Activated CD8-positive, alpha-beta memory T cell treated with anti-CD3 and anti-CD28 coated beads, Interleukin-2, amount 50 U/mL, for 24 hours (primary cell): Measurements from ENCODE around the gene ELOB.

Experiments
- DNase-seq: peaks from one replicate; pipeline ENCODE4 v3.0.0-alpha.2; 2020; ENCODE audit errors: extremely low read depth

The ELOB gene

DNA sequence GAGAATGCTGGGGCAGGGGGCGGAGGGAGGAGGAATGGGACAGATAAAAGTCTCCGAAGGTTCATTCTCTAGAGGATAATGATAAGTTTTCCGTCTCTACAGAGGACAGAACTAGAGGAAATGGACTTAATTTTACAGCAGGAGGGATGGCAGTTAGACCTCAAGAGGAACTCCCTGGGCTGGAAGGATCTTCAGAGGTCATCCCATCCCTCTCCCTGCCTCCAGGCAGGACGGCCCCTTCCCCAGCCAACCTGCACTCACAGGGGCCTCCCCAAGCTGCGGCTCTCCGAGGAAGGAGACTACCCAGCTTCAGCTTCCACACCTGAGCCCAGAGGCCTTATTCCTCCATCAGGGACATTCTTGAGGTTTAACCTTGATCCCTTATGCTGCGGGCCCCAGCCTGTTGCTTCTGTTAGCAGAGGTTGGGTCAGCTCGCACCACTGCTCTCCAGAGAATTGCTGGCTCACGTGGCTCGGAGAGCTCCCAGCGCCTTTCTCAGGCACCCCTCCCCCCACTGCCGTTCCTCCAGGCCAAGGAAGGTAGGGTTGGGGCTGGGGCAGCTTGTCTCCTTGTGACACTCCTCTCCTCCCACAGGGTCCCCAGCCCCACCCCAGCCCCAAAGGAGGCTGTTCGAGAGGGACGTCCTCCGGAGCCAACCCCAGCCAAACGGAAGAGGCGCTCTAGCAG is 8.5 kb downstream of the ELOB start:
- no peak for DNase-seq

DNA sequence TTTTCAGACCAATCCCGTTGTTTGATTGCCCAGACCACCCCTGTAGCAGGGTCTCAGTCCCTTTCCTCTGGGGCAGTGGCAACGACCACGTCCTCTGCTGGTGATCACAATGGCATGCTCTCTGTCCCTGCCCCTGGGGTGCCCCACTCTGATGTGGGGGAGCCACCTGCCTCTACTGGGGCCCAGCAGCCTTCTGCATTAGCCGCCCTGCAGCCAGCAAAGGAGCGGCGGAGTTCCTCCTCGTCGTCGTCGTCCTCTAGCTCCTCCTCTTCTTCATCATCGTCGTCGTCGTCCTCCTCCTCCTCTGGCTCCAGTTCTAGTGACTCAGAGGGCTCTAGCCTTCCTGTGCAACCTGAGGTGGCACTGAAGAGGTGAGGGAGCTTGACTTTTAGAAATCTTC is 9.2 kb downstream of the ELOB start:
- no peak for DNase-seq

DNA sequence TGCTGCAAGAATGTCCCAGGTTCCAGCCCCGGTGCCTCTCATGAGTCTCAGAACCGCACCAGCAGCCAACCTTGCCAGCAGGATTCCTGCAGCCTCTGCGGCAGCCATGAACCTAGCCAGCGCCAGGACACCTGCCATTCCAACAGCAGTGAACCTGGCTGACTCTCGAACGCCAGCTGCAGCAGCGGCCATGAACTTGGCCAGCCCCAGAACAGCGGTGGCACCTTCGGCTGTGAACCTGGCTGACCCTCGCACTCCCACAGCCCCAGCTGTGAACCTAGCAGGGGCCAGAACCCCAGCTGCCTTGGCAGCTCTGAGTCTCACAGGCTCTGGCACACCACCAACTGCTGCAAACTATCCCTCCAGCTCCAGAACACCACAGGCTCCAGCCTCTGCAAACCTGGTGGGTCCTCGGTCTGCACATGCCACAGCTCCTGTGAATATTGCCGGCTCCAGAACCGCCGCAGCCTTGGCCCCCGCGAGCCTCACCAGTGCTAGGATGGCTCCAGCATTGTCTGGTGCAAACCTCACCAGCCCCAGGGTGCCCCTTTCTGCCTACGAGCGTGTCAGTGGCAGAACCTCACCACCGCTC is 9.8 kb downstream of the ELOB start:
- DNase-seq, result no peak

DNA sequence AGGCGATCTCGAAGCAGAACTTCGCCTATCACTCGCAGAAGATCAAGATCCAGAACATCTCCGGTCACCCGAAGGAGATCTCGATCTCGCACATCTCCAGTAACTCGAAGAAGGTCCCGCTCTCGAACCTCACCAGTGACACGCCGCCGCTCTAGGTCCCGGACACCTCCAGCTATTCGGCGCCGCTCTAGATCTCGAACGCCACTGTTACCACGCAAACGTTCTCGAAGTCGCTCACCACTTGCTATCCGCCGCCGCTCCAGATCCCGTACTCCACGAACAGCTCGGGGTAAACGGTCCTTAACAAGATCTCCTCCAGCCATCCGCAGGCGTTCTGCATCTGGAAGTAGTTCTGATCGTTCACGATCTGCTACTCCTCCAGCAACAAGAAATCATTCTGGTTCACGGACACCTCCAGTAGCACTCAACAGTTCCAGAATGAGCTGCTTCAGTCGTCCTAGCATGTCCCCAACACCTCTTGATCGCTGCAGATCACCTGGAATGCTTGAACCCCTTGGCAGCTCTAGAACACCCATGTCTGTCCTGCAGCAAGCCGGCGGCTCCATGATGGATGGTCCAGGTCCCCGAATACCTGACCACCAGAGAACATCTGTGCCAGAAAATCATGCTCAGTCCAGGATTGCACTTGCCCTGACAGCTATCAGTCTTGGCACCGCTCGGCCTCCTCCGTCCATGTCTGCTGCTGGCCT is 10.5 kb downstream of the ELOB start:
- no peak for DNase-seq

DNA sequence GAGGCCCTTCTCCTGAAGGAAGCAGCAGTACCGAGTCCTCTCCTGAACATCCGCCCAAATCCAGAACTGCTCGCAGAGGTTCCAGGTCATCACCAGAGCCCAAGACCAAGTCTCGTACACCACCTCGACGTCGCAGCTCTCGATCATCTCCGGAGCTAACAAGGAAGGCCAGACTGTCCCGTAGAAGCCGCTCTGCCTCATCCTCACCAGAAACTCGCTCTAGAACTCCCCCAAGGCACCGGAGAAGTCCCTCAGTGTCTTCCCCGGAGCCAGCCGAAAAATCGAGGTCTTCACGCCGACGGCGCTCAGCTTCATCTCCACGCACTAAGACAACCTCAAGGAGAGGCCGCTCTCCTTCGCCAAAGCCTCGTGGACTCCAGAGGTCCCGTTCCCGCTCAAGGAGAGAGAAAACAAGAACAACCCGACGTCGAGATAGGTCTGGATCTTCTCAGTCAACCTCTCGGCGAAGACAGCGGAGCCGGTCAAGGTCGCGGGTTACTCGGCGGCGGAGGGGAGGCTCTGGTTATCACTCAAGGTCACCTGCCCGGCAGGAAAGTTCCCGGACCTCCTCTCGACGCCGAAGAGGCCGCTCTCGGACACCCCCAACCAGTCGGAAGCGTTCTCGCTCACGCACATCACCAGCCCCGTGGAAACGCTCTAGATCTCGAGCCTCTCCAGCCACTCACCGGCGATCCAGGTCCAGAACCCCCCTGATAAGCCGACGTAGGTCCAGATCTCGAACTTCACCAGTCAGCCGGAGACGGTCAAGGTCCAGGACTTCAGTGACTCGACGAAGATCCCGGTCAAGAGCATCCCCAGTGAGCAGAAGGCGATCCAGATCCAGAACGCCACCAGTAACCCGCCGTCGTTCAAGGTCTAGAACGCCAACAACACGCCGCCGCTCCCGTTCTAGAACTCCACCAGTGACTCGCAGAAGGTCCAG is 11.3 kb downstream of the ELOB start:
- no peak for DNase-seq

DNA sequence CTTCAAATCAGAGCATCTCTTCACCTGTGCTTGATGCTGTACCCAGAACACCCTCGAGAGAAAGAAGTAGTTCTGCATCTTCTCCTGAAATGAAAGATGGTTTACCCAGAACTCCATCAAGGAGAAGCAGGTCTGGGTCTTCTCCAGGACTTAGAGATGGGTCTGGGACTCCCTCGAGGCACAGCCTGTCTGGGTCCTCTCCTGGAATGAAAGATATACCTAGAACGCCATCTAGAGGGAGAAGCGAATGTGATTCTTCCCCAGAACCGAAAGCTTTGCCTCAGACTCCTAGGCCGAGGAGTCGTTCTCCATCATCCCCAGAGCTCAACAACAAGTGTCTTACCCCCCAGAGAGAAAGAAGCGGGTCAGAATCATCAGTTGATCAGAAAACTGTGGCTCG is 12.4 kb downstream of the ELOB start:
- DNase-seq, result no peak

DNA sequence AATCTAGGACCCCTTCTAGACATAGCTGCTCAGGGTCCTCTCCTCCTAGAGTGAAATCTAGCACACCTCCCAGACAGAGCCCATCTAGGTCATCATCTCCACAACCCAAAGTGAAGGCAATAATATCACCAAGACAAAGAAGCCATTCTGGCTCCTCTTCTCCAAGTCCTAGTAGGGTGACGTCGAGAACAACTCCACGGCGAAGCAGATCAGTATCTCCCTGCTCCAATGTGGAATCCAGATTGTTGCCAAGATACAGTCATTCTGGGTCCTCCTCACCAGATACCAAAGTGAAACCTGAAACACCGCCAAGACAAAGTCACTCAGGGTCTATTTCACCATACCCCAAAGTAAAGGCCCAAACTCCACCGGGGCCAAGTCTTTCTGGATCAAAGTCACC is 13.9 kb downstream of the ELOB start:
- DNase-seq, result no peak

DNA sequence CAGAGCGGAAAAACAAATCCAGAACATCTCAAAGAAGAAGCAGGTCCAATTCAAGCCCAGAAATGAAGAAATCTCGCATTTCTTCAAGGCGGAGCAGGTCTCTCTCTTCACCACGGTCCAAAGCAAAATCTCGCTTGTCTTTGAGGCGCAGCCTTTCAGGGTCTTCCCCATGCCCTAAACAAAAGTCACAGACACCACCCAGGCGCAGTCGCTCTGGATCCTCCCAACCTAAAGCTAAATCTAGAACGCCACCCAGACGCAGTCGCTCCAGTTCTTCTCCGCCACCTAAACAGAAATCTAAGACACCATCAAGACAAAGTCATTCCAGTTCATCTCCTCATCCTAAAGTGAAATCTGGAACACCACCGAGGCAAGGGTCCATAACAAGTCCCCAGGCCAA is 14.4 kb downstream of the ELOB start:
- DNase-seq, result no peak

DNA sequence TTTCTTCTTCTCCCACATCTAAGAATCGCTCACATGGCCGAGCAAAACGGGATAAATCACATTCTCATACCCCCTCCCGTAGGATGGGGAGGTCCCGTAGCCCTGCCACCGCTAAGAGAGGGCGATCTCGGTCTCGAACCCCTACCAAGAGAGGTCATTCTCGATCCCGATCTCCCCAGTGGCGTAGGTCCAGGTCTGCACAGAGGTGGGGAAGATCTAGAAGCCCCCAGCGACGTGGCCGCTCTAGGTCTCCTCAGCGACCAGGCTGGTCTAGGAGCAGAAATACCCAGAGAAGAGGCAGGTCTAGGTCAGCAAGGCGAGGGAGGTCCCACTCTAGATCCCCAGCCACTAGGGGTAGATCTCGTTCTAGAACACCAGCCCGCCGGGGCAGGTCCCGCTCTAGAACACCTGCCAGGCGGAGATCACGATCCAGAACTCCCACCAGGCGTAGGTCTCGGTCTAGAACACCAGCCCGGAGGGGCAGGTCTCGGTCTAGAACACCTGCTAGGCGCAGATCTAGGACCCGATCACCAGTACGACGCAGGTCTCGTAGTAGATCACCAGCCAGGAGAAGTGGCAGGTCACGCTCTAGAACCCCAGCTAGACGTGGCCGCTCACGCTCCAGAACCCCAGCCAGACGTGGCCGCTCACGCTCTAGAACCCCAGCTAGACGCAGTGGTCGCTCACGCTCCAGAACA is 15.0 kb downstream of the ELOB start:
- DNase-seq, result no peak

DNA sequence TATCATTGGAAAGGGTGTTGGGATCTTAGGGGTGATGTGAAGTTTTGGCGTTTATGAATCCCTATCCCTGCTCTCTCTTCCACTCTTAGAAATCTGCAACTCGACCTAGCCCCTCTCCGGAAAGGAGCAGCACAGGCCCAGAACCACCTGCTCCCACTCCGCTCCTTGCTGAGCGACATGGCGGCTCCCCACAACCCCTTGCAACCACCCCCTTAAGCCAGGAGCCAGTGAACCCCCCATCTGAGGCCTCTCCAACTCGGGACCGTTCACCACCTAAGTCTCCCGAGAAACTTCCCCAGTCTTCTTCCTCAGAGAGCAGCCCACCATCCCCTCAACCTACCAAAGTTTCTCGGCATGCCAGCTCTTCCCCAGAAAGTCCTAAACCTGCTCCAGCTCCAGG is 15.6 kb downstream of the ELOB start:
- DNase-seq, result no peak

DNA sequence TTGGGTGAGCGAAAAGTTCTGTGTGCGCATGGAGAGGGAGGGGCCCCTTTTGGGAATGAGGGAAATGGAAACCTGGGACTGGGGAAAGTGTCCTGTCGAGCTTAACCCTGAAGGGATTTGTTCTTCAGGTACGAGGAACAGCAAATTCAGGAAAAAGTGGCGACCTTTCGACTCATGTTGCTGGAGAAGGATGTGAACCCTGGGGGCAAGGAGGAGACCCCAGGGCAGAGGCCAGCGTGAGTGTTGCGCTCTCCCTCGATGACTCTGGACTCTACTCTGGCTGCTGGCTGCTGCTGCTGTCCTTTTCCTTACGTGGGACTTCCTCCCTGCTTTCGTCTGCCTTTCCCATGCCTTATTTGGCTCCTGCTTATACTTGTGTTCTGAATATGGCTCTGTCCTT is 19.7 kb downstream of the ELOB start:
- DNase-seq, result no peak

DNA sequence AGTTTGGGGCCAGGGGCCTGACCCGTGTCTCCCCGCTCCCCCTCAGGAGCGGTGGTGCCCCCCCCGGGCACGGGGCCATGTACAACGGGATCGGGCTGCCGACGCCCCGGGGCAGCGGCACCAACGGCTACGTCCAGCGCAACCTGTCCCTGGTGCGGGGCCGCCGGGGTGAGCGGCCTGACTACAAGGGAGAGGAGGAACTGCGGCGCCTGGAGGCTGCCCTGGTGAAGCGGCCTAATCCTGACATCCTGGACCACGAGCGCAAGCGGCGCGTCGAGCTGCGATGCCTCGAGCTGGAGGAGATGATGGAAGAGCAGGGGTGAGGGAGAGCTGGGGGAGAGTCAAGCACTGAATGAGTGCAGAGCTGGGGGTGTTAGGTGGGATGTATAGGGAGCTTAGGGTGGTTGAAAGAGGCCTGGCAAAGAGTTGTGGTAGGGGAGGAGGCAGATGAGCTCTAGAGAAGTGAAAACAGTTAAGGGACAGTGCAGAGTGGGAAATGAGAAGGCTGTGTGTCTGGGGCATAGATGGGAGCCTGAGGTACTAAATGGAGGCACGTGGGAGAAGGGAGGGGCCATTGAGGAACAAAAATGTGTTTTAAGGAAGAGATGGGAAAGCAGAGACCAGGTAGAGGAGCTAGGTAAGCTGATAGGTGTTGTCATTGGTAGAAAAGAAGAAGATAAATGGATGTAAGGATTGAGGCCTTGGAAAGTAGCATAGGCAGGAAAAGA is 20.6 kb downstream of the ELOB start:
- DNase-seq, result no peak

DNA sequence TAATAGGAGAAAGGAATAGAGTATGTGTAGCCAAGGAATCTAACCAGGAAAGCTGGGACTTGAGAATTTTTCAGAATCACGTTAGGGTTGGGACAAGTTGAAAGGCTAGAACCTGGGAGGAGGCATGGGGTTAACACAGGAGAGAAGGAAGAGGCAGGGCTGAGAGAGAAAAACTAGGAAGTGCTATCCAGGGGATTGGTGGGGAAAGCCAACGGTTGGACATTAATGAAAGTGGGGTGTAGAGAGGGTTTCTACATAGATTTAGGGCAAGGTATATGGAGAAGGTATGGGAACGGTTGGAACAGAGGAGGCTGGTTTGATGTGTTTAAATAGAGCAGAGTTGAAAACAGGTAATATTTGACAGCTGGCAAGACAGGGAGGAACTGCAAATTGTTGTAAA is 21.9 kb downstream of the ELOB start:
- DNase-seq, result no peak

DNA sequence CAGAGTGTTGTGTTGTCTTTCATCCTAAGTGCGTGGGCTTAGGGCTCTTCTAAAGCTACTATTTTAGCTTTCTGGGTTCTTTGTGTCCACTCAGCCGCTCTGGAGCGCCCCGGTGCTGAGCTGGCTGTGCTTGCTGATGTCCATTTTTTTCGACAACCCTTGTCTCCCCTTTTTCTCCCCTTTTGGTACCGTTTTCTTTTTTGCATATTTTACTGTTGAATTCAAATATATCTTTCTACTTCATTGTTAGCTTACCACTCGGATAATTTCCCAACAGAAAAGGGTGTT is 23.4 kb downstream of the ELOB start:
- DNase-seq, result no peak

DNA sequence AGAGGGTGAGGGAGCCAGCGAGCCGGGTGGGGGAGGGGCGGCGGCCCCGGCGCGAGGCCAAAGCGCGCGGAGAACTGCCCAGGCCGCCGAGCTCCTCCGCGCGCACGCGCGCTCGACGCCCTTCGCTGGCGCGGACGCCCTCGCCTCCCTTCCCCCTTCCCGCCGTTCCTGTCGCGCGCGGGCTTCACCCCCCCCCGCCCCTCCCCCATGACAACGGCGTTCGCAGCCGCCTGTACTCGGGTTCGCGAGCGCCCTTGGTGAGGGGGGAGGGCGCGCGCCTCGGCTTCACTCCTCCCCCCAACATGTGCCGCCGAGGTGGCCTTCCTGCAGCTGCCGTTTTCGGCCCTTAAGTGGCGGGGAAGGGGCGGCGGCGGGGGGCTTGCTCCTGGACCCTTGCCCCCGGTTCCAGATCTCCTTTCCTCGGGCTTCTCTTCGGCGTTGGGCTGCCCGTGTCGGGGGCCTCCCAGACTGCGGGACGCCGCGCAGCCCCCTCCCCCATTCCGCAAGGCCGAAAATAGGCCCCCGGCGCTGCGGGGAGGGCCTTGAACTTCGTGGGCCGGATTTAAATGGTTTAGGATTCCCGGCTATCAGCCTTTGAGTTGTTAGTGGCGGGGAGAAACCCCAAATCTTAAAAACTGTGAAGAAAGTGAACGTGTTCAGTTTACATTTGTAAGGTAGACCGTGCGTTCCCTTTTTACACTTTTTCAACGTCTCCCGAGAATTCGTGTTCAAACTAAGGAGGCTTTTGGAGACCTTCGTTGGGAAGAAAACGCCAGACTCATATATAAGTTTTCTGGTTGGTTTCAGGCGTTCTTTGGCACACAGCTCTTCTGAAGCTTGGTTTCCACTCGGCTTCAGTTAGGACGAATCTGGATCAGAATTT is 24.0 kb downstream of the ELOB start:
- DNase-seq, result no peak

DNA sequence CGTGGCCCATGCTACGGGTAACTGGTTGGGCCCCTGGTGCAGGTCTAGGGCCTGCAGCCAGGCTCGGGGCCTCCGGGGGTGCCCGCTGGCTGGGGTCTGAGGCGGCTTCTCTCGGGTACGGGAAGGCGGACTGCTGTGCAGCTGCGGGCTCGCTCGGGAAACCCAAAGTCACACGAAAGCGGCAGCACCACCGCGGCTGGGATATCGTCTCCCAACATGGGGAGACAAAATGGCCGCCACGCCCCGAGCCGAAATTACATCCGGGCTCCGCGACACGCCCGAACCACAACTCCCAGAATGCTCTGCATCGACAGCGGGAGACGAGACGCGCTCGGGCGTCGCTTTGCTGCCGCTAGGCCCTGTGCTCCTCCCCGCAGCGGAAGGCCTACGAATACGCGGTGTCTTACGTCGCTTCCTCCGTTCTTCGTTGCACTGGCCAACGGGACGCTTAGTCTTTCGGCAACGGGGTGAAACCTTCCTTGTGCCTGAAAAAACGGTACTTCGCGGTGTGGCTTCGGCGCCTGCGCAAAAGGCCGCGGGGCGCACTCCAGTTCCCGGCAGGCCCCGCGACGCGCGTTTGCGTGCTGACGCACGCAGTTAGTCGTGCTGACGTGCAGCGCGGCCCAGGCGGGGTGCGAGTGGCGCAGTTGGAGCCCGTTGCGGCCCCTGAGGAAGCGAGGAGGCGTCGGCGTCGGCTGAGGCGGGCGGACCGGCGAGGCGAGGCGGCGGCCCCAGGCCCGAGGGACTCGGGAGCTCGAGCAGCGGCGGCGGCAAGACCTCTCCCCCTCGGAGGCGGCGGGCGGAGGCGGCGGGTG is 24.8 kb downstream of the ELOB start, which contains the start of gene SRRM2:
TSS of gene SRRM2 (plus strand) at position 604 of the 815 bp plus-strand sequence. CDS start 3,727 bp downstream, outside the sequence.
- DNase-seq, result peak; percentile 85

DNA sequence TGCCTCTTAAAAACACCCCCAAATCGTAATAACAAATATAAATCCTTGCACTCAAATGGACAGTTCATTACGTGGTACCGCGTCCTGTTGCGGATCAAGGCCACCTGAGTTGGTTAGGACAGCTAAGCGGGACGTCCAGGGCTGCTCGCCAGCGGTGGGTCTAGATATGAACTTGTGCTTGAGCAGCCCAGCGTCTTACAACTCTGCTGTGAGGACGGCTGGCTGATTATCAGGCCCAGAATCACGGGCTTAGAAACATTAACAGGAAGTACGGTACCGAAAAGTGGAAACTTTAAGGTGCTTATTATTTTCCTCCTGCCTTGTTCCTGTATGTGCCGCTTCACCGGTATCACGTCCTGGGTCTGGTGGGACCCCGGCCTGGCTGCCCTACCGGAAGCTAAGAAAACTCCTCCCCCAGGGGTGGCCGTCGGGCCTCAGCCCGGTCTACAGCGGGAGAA is 25.5 kb downstream of the ELOB start:
- DNase-seq, result no peak

DNA sequence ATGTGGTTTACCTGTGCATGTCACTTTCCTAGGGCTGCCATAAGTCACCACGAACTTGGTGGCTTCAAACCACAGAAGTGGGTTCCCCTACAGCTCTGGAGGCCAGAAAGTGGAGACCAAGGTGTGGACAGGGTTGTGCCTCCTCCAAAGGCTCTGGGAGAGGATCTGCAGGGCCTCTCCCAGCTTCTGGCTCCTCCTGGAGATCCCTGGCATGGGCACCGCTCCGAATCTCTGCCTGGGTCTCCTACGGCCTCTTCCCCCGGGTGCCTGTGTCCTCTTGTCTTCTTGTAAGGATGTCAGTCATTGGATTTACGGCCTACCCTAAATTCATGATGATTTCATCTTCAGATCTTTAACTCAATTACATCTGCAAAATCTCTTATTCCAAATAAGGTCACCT is 27.1 kb downstream of the ELOB start:
- no peak for DNase-seq

DNA sequence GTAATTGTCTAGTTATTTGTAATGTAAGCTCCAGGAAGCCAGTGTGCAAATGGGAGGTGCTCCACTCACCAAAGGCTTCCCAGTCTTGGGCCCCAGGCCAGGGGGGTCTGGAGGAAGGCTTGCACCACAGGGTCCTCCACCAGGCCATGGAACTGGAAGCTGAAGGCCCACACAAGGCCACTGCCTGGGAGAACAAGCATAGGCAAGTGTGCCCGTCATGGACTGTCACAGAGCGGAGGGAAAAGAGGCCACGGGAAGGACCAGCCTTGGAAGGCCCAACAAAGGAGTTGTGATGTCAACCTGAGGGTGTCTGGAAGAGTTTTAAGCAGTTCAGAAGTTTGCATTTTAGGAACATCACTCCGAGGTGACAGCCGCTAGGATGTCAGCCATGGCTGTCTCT is 27.6 kb downstream of the ELOB start:
- no peak for DNase-seq
